Ecto neural progenitor cell (in vitro differentiated cells): Measurements from ENCODE around the gene PKN1.

ENCODE experiments used
- DNase-seq: peaks from one replicate; pipeline ENCODE4 v3.0.0-alpha.2; 2018; ENCODE audit warnings: low spot score

Gene PKN1

GRCh38 chr19:14406645-14407401 lies 26.3 kb upstream of the PKN1 start:
- no peak for DNase-seq

DNA sequence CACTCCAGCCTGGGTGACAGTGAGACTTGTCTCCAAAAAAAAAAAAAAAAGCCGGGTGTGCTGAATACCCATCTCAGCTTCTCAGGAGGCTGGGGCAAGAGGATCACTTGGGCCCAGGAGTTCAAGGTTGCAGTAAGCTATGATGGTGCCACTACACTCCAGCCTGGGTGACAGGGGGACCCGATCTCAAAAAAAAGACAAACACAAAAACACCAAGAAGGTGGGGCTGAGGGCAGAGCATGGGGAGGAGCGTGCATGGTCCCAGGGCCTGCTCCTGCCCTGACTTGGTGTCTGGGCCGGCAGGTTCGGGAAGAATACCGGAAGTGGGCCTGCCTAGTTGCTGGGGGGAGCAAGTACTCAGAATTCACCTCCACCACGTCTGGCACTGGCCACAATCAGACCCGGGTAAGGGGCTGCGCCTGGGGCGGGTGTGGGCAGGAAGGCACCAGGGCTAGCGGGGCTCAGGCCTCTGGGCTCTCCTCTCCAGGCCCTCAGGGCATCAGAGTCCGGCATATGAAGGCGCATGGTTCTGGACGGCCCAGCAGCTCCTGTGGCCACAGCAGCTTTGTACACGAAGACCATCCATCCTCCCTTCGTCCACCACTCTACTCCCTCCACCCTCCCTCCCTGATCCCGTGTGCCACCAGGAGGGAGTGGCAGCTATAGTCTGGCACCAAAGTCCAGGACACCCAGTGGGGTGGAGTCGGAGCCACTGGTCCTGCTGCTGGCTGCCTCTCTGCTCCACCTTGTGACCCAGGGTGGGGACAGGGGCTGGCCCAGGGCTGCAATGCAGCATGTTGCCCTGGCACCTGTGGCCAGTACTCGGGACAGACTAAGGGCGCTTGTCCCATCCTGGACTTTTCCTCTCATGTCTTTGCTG lies 25.3 kb upstream of the PKN1 start:
- DNase-seq: no peak

DNA sequence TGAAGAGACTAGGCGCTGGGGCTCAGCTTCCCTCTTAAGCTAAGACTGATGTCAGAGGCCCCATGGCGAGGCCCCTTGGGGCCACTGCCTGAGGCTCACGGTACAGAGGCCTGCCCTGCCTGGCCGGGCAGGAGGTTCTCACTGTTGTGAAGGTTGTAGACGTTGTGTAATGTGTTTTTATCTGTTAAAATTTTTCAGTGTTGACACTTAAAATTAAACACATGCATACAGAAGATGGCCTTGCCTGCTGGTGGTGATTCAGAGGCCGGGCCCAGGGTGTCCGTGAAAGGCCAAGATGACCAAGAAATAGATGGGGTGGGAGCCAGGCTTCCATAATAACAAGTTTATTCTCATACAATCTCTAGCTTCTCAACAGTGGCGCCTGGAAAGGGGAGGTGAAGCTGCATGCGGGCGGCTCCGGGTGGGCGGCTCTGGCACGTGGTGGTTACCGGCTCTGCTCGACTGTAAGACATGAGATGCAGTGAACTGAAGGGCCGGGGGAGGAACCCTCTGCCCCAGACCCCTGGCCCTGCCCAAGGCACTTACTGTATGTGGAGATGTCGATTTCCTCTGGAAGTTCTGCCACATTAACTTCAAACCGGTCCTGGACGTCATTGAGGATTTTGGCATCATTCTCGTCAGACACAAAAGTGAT lies 24.5 kb upstream of the PKN1 start:
- DNase-seq: no peak

DNA sequence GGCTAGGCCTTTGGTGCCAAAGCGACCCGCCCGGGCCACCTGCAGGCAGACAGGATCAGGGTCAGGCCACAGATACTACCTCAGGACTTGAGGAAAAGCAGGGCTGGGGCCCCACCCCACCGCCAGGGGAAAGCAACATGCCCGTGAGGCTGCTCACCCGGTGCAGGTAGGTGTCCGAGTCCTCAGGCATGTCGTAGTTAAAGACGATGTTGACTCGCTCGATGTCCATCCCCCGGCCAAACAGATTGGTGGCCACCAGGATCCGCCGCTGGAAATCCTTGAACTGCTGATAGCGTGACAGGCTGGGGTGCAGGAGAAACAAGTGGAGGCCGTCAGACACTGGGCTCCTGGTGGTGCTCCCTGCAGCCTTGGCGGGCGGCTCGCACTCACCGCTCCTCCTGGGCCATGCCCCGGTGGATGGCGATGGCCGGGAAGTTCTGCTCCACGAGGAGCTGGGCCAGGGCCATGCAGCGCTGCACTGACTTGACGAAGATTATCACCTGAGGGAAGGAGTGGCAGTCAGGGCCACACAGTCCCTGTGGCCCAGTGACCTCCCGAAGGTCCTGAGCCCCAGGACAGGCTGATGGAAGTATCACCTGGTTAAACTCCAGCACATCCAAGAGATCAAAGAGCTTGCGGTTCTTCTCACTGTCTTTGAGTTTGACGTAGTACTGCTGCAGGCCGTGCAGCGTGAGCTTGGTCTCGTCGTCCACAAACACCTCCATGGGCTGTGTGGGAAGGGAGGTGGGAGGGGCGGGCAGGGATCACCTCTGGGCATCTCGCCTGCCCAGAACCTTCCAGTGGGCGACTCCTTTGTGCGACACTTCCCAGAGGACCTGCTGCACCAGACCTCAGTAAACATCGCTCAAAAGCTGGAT lies 23.7 kb upstream of the PKN1 start:
- no peak for DNase-seq

DNA sequence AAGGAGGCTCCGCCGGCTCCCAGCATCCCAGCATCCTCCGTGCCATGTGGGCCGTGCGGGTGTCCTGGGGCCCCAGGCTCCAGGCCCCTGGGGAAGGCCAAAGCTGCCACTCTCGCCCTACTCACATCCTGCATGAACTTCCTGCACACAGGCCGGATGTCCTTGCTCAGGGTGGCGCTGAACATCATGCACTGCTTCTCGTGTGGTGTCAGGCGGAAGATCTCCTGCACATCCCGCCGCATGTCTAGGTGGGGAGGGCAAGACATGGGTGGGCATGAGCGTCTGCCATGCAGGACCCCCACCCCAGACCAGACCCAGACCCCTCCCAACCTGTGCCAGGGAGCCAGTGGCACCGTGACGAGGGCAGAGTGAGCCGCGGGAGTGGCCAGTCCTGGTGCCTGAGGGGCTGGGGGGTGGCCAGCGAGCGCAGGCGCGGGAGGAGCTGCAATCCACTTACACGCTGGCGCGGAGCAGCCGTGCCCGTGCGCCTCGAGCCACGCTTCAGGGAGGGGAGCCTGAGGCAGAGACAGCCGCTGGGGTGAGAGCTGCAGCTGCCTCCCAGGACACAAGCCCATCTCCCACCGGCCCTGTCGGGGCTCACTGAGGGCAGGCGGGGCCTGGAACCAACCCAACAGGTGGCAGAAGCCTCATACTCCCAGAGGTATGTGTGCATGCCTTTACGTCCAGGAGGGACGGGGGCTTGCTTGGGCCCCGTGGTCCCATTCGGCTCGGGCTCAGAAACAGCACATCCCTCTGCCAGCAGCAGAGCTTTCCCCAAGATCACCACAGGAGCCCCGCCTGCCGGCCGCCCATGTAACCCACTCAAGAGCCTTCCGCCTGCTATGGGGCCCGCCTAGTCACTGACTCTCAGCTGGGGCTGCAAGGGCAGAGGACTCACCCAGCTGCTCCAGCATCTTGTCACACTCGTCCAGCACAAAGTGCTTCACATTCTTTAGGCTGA lies 22.7 kb upstream of the PKN1 start:
- peak; percentile 39 for DNase-seq

- DNase-seq: peak; percentile 23
These were observed 21.8 kb upstream of the PKN1 start for GRCh38 chr19:14411161-14411937.

- DNase-seq: no peak
These were observed 21.2 kb upstream of the PKN1 start for GRCh38 chr19:14411938-14412245.

GRCh38 chr19:14412324-14412995 lies 20.6 kb upstream of the PKN1 start:
- DNase-seq: peak; percentile 30

- DNase-seq: no peak
These were observed 20.0 kb upstream of the PKN1 start for GRCh38 chr19:14412996-14413692.

DNA sequence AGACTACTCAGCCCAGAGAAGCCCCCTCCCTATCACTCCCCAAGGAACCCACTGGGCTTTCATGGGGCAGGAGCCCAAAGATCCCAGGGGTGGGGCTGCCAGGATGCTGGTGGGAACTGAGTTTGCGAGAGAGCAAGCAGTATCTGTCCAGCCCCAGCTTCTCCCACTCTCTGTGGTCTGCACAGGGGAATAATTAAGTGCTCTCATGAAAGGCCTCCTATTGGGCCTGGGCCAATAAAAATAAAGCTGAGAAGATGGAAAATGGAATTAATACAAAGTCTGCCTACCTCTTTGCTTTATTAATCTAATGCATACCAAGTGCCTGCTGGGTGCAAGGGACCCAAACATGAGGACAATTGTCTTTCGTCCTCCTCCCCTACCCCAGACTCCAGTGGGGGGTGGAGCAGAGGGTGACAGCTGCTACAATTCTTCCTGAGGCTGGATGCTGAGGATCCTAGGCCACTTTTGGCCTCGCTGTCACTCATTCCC lies 19.4 kb upstream of the PKN1 start:
- DNase-seq: no peak

GRCh38 chr19:14414926-14415690 lies 18.0 kb upstream of the PKN1 start:
- DNase-seq: no peak

DNA sequence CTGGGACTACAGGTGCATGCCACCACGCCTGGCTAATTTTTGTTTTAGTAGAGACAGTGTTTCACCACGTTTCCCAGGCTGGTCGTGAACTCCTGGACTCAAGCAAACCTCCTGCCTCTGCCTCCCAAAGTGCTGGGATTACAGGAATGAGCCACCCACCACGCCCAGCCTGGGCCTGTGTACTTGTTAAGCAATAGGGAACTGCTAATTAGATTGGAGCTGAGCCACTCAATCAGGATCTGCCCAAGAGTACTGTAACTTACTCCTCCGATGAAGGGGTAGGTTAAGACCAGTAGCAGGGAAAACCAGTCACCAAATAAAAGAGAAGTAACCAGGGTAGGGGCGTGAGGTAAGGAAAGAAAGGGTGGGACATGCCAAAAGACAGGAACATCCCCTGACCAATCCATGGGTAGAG lies 16.3 kb upstream of the PKN1 start:
- no peak for DNase-seq

GRCh38 chr19:14418856-14419105 lies 14.3 kb upstream of the PKN1 start:
- DNase-seq: peak; percentile 91

DNA sequence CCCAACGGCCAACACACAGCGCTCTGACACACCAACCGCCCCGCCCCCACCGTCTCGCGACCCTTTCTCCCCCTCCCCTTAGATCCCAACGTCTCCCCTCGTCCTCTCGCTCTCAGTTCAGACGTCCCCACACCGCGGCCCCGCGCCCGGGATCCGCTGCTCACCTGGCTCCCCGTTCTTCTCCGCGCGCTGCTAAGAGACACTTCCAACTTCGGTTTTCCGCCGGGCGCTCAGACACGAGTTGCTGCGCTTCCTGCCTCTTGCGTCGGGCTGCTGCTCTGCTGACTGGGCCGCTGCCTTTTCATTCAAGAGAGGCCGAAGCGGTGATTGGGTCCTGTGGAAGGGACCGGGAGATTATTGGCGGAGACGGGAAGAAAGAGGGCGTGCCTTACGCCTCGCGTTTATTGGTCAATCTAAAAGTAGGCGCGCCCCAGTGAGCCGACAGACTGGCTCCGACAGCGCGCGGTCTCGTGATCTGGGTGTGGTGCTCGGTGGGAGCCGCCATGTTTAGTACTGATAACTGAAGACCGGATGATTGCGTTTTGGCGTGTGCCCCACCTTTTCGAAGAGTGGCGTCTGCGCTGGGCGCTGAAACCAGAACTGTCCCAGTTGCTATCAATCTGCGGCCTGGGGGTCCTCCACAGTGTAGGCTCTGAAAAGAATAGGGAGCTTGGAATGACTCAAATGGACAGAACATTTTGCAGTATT lies 13.8 kb upstream of the PKN1 start, which contains the start of gene DDX39A:
DDX39A (minus strand) TSS at position 236 of the 708 bp plus-strand sequence. CDS start 6,121 bp downstream, outside the sequence.
- DNase-seq: peak; percentile 97

DNA sequence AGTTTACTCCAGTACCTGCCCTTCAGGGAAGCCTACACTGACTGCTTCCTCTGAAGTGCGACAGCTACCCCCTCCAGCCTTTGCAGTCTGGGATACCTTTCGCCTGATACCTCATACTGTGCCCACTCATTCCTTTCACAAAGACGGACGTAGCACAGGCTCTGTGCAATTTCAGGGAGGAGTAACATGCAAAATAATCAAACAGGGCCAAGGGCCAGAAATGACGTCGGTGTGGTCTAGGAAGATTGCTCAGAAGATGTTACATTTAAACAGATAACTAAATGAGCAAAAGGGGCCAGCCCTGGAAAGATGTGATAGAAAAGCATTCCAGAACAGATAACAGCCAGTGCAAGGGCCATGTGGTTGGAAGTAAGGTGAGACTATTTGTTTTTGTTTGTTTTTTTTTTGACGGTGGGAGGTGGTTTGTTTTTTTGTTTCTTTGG lies 7.4 kb upstream of the PKN1 start:
- DNase-seq: no peak

GRCh38 chr19:14427461-14427860 lies 5.6 kb upstream of the PKN1 start:
- no peak for DNase-seq

DNA sequence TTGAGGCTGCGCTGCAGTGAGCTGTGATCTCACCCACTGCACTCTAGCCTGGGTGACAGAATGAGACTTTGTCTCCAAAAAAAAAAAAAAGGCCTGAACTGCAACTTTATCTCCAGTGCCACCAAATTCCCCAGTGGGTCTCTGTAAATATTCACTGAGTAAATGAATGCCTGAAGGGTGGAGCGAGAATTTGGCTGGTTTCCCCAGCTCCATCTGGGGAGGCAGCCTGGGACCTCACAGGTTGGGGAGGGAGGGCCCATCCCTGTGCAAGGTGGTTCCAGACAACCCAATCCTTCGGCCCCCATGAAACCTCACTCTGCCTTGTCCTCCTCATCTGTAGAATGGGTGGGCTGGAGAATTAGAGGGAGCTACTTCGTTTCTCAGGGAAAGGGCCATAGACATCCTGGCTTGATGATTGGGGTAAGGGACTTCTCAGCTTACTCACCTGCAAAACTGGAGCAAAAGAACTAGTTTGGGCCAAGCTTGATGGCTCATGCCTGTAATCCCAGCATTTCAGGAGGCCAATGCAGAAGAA lies 4.2 kb upstream of the PKN1 start:
- DNase-seq: no peak
